ENCODE measurements around the gene CENPF.

Gene CENPF

GRCh38 chr1:214712737-214713136 is 109.7 kb downstream of the CENPF start:
- TF ChIP-seq FOXP2 (optimal IDR thresholded peaks at IDR 0.05; ENCODE audit: borderline replicate concordance, extremely low read depth, extremely low read length, insufficient read depth), result no peak
- TF ChIP-seq TAF1 (IDR thresholded peaks at IDR 0.05; ENCODE audit: borderline replicate concordance, insufficient read depth, low read length), result no peak
- TF ChIP-seq POLR2AphosphoS5 (IDR thresholded peaks at IDR 0.05; ENCODE audit: low read depth, low read length), result no peak
- TF ChIP-seq SIN3A (IDR thresholded peaks at IDR 0.05; ENCODE audit: borderline replicate concordance, insufficient read depth, low read length), result no peak
- no peak for TF ChIP-seq REST (IDR thresholded peaks at IDR 0.05; ENCODE audit: insufficient read depth in 1 of 2, low read depth in 2 of 2, low read length in 2 of 2)
